Activated T-cell treated with anti-CD3 and anti-CD28 coated beads, Interleukin-2, amount 50 U/mL, for 4 hours (primary cell): ENCODE measurements around the gene NADSYN1. TPM values are rescaled to one million over a fixed set of nuclear protein-coding genes. Genes with fewer than 3 reads are reported as not detected.
"Not testable (repeated sequence)": the region's sequence is repeated elsewhere in the genome, so short reads cannot be mapped to it uniquely, and the experiment has no call there.

Experiments used
- ATAC-seq, 2 donors: fragments of 200-7000 bp; cut with Tn5 transposase; one replicate each; pipeline ENCODE4 v1.10.0; 2021
- DNase-seq: peaks from one replicate; pipeline ENCODE4 v3.0.0-alpha.2; 2020
- H3K27me3 Mint-ChIP-seq: one replicate; pipeline ENCODE4 v1.8.0; 2021; ENCODE audit warnings: low read depth, mixed read lengths
- H3K36me3 Mint-ChIP-seq: one replicate; pipeline ENCODE4 v1.8.0; 2022; ENCODE audit warnings: mixed read lengths; ENCODE audit not compliant: insufficient read depth
- H3K4me1 Mint-ChIP-seq: one replicate; pipeline ENCODE4 v1.8.0; 2021; ENCODE audit warnings: low read depth, mixed read lengths
- H3K4me3 Mint-ChIP-seq: one replicate; pipeline ENCODE4 v1.8.0; 2021; ENCODE audit warnings: mild to moderate bottlenecking, moderate library complexity, mixed read lengths
- H3K9me3 Mint-ChIP-seq: one replicate; pipeline ENCODE4 v1.8.0; 2021; ENCODE audit warnings: mixed read lengths
- total RNA-seq, 3 donors: library from RNA; stranded (reverse); gene quantifications; one replicate each; pipeline ENCODE4 v1.2.1, GENCODE V29; 2021

Gene NADSYN1
- total RNA-seq, 3 donors from 2014 or later: 29.4 to 43.1 (median 30.6) TPM

DNA sequence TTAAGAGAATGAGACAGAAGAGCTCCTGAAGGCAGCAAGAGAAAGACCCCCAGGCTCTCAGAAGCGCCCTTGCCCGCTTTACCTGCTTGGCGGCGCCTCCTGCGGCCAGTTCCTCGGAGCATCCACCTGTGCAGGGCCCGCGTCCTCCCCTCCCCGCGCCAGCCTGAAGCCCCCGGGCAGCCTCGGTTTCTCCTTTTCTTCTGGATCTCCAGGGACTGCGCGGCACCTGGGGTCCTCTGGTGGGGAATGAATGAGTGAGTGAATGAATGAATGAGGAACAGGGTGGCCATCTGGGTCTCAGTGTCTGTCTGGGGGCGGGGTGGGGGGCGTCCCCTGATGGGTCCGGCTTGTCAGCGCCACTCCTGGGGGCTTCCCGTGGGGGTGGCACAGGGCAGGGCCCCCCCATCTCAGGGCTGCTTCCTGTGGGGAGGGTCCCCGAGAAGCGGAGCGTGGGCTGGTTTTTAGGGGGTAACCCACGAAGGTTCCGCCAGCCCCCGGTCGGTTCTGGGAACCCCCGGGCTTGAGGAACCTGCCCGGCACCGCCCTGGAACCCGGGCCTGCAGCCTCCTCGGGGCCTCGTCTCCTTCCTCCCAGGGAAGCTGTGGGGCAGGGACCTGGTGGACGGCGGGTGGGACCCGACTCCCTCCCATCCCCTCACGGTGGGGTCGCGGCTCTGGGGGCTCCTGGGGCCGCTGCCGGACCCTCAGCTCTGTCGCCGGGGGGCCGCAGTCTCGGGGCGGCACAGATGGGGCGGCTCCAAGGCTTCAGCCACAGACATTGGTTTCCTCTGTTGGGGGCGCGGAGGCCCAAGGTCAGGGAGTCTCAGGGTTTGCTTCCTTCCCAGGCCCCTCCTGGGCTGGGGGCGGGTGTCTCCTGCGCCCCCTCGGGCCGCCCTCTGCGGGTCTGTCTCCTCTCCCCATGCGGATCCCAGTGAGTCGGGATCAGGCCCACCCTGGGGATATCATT is 65.8 kb downstream of the NADSYN1 start:
- H3K4me3 Mint-ChIP-seq: no peak overlapping the region
- H3K9me3 Mint-ChIP-seq: peaks cover 4% of the 10 kb centered on the region
- DNase-seq (no peak), ATAC-seq (no peak)
- no peaks in the 10 kb centered on the region for H3K4me1 Mint-ChIP-seq
- no peaks in the 10 kb centered on the region for H3K36me3 Mint-ChIP-seq
- no peaks in the 10 kb centered on the region for H3K27me3 Mint-ChIP-seq

DNA sequence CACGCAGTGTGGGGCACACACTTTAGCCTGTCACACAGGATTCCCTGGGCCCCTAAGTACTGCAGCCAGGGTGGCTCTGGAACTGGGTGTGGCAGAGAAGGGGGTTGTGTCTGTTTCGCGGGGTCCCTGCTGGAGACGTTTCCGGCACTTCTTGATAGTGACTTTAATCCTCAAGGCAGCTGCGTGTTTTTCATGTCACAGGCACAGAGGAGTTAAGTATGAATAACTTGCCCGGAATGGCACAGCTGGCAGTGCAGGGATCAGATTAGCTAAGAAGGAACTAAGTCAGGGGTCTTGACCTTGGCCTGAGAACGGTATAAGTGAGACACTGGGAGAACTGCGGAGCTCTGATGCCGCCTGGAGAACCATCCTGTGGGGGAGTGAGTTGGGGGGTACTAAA is 66.5 kb downstream of the NADSYN1 start:
- Mint-ChIP-seq H3K27me3 (no peaks in the 10 kb centered on the region), H3K36me3 (no peaks in the 10 kb centered on the region), H3K9me3 (peaks cover 4% of the 10 kb centered on the region), H3K4me3 (no peak overlapping the region), H3K4me1 (no peaks in the 10 kb centered on the region)
- DNase-seq (no peak), ATAC-seq (no peak)

DNA sequence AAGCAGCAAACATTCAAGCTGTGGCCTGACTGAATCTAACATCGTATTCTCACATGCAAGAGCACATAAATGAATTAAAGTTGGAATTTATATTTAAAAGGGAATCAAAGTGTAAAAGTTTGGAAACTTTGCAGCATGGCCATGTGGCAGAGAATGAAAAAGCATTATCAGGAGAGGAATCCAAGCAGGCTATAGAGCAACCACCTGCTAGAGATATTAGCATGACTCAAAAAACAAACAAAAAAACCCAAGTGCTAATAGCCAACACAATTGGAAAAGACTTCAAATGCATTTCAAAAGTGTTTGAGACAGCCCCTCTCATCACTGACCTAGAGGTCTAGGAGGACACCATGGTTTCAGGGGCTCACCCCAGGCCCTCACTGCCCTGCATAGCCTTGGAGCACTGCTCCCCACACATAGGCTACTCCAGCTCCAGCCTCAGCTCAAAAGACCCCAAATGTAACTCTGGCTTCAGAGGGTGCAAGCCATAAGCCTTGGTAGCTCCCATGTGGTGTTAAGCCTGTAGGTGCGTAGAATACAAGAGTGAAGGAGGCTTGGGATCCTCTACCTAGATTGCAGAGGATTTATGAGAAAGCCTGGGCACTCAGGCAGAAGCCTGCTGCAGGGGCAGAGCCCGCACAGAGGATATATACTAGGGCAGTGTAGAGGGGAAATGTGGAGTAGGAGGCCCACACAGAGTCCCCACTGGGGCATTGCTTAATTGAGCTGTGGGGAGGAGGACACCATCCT is 72.4 kb downstream of the NADSYN1 start:
- no peak for ATAC-seq

DNA sequence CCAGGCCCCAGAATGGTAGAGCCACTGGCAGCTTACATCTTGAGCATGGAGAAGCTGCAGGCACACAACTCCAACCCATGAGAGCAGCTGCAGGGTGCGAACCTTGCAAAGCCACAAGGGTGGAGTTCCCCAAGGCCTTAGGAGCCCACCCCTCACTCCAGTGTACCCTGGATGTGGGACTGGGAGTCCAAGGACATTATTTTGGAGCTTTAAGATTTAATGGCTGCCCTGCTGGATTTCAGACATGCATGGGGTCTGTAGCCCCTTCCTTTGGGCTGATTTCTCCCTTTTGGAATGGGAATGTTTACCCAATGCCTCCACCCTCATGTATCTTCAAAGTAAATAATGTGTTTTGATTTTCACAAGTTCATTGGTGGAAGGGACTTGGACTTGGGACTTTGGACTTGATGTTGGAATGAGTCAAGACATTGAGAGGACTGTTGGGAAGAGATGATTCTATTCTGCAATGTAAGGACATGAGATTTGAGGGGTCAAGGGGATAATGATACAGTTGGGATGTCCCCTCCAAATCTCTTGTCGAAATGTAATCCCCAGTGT is 73.0 kb downstream of the NADSYN1 start:
- H3K4me1 Mint-ChIP-seq: no peaks in the 10 kb centered on the region
- no peaks in the 10 kb centered on the region for H3K36me3 Mint-ChIP-seq
- H3K27me3 Mint-ChIP-seq: peaks cover 16% of the 10 kb centered on the region
- ATAC-seq (no peak), DNase-seq (no peak)
- no peak overlapping the region for H3K4me3 Mint-ChIP-seq
- peaks cover 4% of the 10 kb centered on the region for H3K9me3 Mint-ChIP-seq

More for the DNA sequence above, 72.4 kb downstream of the NADSYN1 start:
- no peak overlapping the region for H3K4me3 Mint-ChIP-seq
- no peaks in the 10 kb centered on the region for H3K4me1 Mint-ChIP-seq
- peaks cover 16% of the 10 kb centered on the region for H3K27me3 Mint-ChIP-seq
- H3K36me3 Mint-ChIP-seq: no peaks in the 10 kb centered on the region
- no peak for DNase-seq
- H3K9me3 Mint-ChIP-seq: peaks cover 4% of the 10 kb centered on the region

DNA sequence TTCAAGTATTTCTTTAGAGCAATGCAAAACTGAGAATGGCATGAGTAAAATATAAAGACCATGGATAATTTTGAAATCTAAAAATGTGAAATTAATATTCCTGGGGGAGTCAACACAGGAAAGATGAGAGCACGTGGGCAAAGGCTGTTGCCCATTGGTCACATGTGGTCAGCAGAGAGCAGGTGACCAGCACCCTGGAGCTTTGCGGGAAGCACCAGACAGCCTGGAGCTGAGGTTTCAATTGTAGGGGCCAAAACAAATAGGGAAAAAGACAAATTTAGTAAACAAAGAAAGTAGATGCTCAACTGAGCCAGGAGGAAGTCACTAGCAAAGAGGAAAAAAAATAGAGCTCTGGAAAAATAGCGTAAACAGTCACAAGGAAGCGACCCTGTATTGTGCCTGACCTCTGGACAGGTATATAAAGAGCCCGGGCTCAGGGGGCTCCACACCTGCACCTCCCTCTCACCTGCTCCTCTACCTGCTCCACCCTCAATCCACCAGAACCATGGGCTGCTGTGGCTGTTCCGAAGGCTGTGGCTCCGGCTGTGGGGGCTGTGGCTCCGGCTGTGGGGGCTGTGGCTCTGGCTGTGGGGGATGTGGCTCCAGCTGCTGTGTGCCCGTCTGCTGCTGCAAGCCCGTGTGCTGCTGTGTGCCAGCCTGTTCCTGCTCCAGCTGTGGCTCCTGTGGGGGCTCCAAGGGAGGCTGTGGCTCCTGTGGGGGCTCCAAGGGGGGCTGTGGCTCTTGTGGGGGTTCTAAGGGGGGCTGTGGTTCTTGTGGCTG is 74.0 kb downstream of the NADSYN1 start, which contains the start of gene KRTAP5-7:
KRTAP5-7 (plus strand) TSS at position 472 of the 780 bp plus-strand sequence; CDS start at position 506, 34 bp downstream.
- not testable (repeated sequence) for H3K36me3 Mint-ChIP-seq, DNase-seq, H3K9me3 Mint-ChIP-seq, H3K4me3 Mint-ChIP-seq, H3K4me1 Mint-ChIP-seq, ATAC-seq
- H3K27me3 Mint-ChIP-seq: peaks cover 16% of the 10 kb centered on the region

DNA sequence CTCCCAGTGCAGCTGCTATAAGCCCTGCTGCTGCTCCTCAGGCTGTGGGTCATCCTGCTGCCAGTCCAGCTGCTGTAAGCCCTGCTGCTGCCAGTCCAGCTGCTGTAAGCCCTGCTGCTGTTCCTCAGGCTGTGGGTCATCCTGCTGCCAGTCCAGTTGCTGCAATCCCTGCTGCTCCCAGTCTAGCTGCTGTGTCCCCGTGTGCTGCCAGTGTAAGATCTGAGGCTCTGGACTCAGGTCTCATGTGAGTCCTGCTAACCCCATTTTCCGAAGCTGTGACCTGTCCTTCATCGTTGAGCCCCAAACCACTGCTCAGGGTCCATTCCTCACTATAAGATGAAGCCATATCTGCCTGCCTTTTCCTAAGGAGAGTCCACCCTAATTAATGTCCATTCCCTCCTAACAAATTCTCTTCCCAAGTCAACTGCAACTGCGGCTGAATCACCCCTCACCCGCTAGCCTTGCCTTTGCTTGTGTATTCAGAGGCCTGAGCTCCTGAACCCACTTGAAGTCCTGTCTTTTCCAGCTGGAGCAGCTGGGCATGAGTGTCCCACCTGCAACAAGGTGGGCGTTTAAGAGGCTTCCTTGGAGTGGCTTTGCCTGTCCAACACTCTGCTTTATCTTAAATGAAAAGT is 74.7 kb downstream of the NADSYN1 start:
- Mint-ChIP-seq H3K36me3 (no peaks in the 10 kb centered on the region), H3K4me3 (no peak overlapping the region), H3K9me3 (peaks cover 4% of the 10 kb centered on the region), H3K27me3 (peaks cover 16% of the 10 kb centered on the region), H3K4me1 (no peaks in the 10 kb centered on the region)
- DNase-seq (no peak), ATAC-seq (no peak)

DNA sequence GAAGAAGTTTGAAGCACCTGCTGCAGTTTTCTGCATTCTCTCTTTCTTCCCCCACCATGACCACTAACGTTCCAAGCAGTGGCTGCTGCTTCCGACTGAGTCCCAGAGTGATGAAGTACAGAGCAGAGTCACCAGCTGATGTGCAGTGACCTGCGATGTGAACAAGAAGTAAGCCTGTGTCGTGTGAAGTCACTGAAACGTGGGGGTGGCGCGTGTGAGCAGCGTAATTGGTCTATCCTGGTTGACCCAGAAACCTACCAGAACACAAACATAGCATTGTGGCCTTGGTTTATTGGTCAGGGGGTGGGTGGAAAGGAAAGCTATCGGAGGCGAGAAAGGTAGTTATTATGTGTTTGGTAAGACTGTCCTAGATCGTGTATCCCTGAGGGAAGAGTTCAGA is 77.6 kb downstream of the NADSYN1 start:
- no peaks in the 10 kb centered on the region for H3K9me3 Mint-ChIP-seq
- no peak for ATAC-seq

DNA sequence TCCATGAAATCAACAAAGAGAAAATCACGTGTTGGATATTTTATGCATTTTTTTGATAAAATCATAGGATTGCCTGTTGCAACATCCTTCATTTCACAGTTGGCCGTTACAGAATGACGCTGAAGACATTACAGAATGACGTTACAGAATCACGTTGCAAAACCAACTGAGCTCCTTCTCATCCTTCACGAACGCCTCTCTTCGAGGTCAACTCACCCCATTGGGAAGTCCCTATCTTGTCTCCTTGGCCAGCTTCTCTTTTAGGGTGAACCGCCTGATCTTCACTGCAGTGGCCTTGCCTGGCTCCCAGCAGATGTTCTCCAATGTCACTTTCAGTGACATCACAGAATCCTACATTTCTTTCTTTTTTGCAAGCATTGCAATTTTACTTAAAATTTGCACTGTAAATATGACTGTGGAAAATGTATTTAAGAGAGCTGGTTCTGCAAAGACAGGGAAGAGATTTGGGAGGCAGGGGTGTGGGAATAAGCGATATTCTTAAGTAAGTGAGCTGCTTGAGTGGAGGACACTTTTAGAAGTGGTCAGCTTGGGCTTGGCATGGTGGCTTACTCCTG is 79.1 kb downstream of the NADSYN1 start:
- Mint-ChIP-seq H3K9me3 (no peaks in the 10 kb centered on the region), H3K4me3 (no peak overlapping the region)
- no peak for ATAC-seq

More for the DNA sequence above, 77.6 kb downstream of the NADSYN1 start:
- H3K4me3 Mint-ChIP-seq: no peak overlapping the region
- no peaks in the 10 kb centered on the region for H3K36me3 Mint-ChIP-seq
- H3K4me1 Mint-ChIP-seq: no peaks in the 10 kb centered on the region
- peaks cover 16% of the 10 kb centered on the region for H3K27me3 Mint-ChIP-seq
- DNase-seq: no peak

DNA sequence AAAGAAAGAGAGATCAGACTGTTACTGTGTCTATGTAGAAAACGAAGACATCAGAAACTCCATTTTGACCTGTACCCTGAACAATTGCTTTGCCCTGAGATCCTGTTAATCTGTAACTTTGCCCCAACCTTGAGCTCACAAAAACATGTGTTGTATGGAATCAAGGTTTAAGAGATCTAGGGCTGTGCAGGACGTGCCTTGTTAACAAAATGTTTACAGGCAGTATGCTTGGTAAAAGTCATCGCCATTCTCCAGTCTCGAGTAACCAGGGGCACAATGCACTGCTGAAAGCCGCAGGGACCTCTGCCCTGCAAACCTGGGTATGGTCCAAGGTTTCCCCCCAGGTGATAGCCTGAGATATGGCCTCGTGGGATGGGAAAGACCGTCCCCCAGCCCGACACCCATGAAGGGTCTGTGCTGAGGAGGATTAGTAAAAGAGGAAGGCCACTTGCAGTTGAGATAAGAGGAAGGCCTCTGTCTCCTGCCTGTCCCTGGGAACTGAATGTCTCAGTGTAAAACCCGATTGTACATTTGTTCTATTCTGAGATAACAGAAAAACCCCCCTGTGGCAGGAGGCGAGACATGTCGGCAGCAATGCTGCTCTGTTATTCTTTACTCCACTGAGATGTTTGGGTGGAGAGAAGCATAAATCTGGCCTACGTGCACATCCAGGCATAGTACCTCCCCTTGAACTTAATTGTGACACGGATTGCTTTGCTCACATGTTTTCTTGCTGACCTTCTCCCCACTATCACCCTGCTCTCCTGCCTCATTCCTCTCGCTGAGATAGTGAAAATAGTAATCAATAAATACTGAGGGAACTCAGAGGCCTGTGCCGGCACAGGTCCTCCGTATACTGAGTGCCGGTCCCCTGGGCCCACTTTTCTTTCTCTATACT is 82.0 kb downstream of the NADSYN1 start:
- H3K4me3 Mint-ChIP-seq, H3K4me1 Mint-ChIP-seq, H3K36me3 Mint-ChIP-seq, DNase-seq, ATAC-seq, H3K9me3 Mint-ChIP-seq: not testable (repeated sequence)
- peaks cover 12% of the 10 kb centered on the region for H3K27me3 Mint-ChIP-seq

More for the DNA sequence above, 79.1 kb downstream of the NADSYN1 start:
- no peak for DNase-seq
- no peaks in the 10 kb centered on the region for H3K36me3 Mint-ChIP-seq
- H3K4me1 Mint-ChIP-seq: no peaks in the 10 kb centered on the region
- peaks cover 12% of the 10 kb centered on the region for H3K27me3 Mint-ChIP-seq

DNA sequence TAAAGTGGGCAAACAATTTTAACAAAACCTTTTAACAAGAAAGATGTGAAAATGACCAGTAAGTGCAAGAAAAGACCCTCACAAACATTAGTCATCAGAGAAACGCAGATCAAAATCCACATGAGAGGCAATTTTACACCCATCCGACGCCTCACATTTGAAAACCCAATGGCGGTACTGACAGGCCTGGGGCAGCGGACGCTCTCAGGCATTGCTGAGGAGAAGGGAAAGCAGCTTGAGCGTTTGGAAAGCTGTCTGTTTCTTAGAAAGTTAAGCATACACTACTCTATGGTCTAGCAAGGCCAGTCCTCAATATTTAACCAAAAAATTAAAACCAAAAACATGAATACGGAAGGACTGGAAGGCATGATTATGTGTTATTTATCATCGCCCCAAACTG is 82.8 kb downstream of the NADSYN1 start:
- DNase-seq: no peak
- Mint-ChIP-seq H3K4me3 (no peak overlapping the region), H3K9me3 (peaks cover 4% of the 10 kb centered on the region), H3K27me3 (peaks cover 12% of the 10 kb centered on the region), H3K4me1 (no peaks in the 10 kb centered on the region), H3K36me3 (no peaks in the 10 kb centered on the region)
- no peak for ATAC-seq

DNA sequence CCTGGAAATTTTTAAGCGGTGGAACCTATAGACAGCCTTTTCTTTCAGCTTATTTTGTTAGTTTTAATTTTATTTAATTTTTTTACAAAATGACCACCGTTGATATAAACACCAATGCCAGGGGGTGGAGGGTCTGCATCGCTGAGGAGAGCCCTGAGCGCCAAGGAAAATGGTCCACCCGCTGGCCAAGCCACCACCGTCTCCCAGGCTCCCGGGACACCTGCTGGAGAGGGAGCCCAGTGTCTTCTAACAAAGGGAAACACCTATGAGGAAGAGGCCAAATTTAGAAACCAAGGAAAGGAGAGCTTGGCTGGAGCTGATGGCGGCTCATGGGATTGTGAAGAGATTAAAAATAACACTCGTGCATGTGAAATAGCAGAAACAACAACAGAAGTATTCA is 84.5 kb downstream of the NADSYN1 start:
- no peak for ATAC-seq
- H3K9me3 Mint-ChIP-seq: peaks cover 13% of the 10 kb centered on the region
- H3K4me1 Mint-ChIP-seq: no peaks in the 10 kb centered on the region
- no peak for DNase-seq
- H3K36me3 Mint-ChIP-seq: peaks cover 2% of the 10 kb centered on the region
- peaks cover 16% of the 10 kb centered on the region for H3K27me3 Mint-ChIP-seq
- H3K4me3 Mint-ChIP-seq: no peak overlapping the region

DNA sequence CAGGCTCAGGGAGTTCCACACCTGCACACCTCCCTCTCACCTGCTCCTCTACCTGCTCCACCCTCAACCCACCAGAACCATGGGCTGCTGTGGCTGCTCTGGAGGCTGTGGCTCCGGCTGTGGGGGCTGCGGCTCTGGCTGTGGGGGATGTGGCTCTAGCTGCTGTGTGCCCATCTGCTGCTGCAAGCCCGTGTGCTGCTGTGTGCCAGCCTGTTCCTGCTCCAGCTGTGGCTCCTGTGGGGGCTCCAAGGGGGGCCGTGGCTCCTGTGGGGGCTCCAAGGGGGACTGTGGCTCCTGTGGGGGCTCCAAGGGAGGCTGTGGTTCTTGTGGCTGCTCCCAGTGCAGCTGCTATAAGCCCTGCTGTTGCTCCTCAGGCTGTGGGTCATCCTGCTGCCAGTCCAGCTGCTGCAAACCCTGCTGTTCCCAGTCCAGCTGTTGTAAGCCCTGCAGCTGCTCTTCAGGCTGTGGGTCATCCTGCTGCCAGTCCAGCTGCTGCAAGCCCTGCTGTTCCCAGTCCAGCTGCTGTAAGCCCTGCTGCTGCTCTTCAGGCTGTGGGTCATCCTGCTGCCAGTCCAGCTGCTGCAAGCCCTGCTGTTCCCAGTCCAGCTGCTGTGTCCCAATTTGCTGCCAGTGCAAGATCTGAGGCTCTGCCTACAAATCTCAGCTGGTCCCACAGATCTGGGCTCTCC is 85.1 kb downstream of the NADSYN1 start, which contains the start of gene KRTAP5-8:
KRTAP5-8 (plus strand) TSS at position 49 of the 689 bp plus-strand sequence; CDS start at position 80, 31 bp downstream.
- DNase-seq, H3K4me1 Mint-ChIP-seq, H3K36me3 Mint-ChIP-seq, ATAC-seq, H3K4me3 Mint-ChIP-seq: not testable (repeated sequence)
- Mint-ChIP-seq H3K27me3 (peaks cover 16% of the 10 kb centered on the region), H3K9me3 (peaks cover 13% of the 10 kb centered on the region)
